HPDE6-E6E7 (cell line): ENCODE measurements around the gene GALNT2.

Experiments used
- DNase-seq: peaks from one replicate; pipeline ENCODE4 v3.0.0; 2011; ENCODE audit warnings: missing footprints; ENCODE audit errors: extremely low spot score

The GALNT2 gene

GRCh38 chr1:230072296-230072695 is 5.3 kb downstream of the GALNT2 start:
- no peak for DNase-seq

GRCh38 chr1:230072866-230073265 is 5.8 kb downstream of the GALNT2 start:
- no peak for DNase-seq

- DNase-seq, result no peak
Measured at GRCh38 chr1:230073371-230074035, 6.5 kb downstream of the GALNT2 start.

GRCh38 chr1:230074270-230074669 is 7.2 kb downstream of the GALNT2 start:
- DNase-seq, result no peak

- no peak for DNase-seq
Measured at GRCh38 chr1:230074762-230075161, 7.7 kb downstream of the GALNT2 start.

- no peak for DNase-seq
Measured at GRCh38 chr1:230076121-230076520, 9.1 kb downstream of the GALNT2 start.

- DNase-seq, result no peak
Measured at GRCh38 chr1:230077011-230077410, 10.0 kb downstream of the GALNT2 start.

GRCh38 chr1:230077436-230078213 is 10.6 kb downstream of the GALNT2 start:
- DNase-seq, result no peak

GRCh38 chr1:230079199-230080024 is 12.4 kb downstream of the GALNT2 start:
- DNase-seq, result no peak

- DNase-seq, result no peak
Measured at GRCh38 chr1:230080822-230081221, 13.8 kb downstream of the GALNT2 start.

- DNase-seq, result no peak
Measured at GRCh38 chr1:230081751-230082150, 14.7 kb downstream of the GALNT2 start.

GRCh38 chr1:230082211-230082610 is 15.2 kb downstream of the GALNT2 start:
- no peak for DNase-seq

- DNase-seq, result no peak
Measured at GRCh38 chr1:230083053-230083452, 16.0 kb downstream of the GALNT2 start.

- DNase-seq, result no peak
Measured at GRCh38 chr1:230083746-230084407, 16.8 kb downstream of the GALNT2 start.

- peak; percentile 98 for DNase-seq
Measured at GRCh38 chr1:230084408-230085177, 17.6 kb downstream of the GALNT2 start.

GRCh38 chr1:230085178-230085515 is 18.1 kb downstream of the GALNT2 start:
- no peak for DNase-seq

- DNase-seq, result no peak
Measured at GRCh38 chr1:230086151-230086550, 19.1 kb downstream of the GALNT2 start.

- no peak for DNase-seq
Measured at GRCh38 chr1:230087028-230087716, 20.1 kb downstream of the GALNT2 start.

GRCh38 chr1:230087717-230088105 is 20.7 kb downstream of the GALNT2 start:
- no peak for DNase-seq

- no peak for DNase-seq
Measured at GRCh38 chr1:230090194-230090711, 23.2 kb downstream of the GALNT2 start.
